Fibroblast of the aortic adventitia (primary cell): Measurements from ENCODE around the gene SCLY. TPM values are rescaled to one million over a fixed set of nuclear protein-coding genes. Genes with fewer than 3 reads are reported as not detected.
"Not testable (repeated sequence)": the region's sequence is repeated elsewhere in the genome, so short reads cannot be mapped to it uniquely, and the experiment has no call there.

Experiments
- DNase-seq: peaks from one replicate; pipeline ENCODE4 v3.0.0-alpha.2; 2010; ENCODE audit warnings: low read depth
- H3K4me3 ChIP-seq: 2 replicates; pipeline ENCODE4 v1.5.1; 2011; ENCODE audit warnings: low read depth, mild to moderate bottlenecking, control low read depth, low read length, moderate library complexity
- CTCF ChIP-seq: IDR thresholded peaks from 2 replicates; pipeline ENCODE4 v1.5.1; 2011; ENCODE audit warnings: mild to moderate bottlenecking, low read length, control low read depth, inconsistent platforms; ENCODE audit not compliant: insufficient read depth
- total RNA-seq: library from RNA; depleted of rRNA; stranded (reverse); fragments of >200 nt; gene quantifications from 2 replicates; pipeline ENCODE4 v1.2.3, GENCODE V29; 2012; ENCODE audit warnings: low replicate concordance

Gene SCLY
- total RNA-seq, 1 donor: 13.0 TPM

- TF ChIP-seq CTCF: no peak
- DNase-seq: no peak
- no peak overlapping the region for H3K4me3 ChIP-seq
Observed at GRCh38 chr2:238046725-238047270, 14.0 kb upstream of the SCLY start.

- TF ChIP-seq CTCF: no peak
- peak; percentile 16 for DNase-seq
- H3K4me3 ChIP-seq: no peak overlapping the region
Observed at GRCh38 chr2:238053191-238053776, 7.5 kb upstream of the SCLY start.

DNA sequence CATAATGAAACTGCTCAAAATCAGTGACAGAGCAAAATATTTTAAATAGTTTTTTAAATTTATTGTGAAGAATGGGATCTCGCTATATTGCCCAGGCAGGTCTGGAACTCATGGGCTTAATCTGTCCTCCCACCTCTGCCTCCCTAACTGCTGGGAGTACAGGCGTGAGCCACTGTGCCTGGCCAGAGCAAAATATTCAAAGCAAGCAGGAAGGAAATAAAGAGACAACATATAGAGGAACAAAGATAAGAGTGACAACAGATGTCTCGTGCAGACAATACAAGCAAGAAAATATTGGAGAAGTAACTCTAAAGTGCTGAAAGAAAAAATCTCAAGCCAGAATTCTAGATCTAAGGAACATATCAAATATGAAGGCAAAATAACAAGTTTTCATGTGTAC lies 5.0 kb upstream of the SCLY start:
- no peak for DNase-seq
- no peak for TF ChIP-seq CTCF
- no peak overlapping the region for H3K4me3 ChIP-seq

GRCh38 chr2:238057696-238058575 lies 2.9 kb upstream of the SCLY start:
- not testable (repeated sequence) for H3K4me3 ChIP-seq, DNase-seq

DNA sequence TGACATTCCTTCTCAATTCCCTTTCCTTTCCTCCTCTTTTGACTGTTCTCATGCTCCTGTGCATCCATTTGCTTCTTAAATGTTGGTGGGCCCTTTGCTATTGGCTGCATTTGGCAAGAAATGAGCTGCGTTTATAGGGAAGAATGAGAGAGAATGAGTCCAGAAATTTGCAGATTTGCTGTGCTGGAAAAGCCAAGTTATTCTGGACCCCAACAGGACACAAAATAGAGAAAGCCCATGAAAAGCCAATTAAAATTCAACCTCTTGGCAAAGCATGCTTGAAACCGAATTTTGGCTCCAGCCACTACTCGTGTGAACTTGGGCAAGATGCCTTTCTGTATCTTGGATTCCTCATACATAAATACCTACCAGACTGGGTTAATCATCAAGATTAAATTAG lies 1.3 kb upstream of the SCLY start:
- DNase-seq: peak; percentile 18
- H3K4me3 ChIP-seq: peak overlapping the region; percentile 68
- TF ChIP-seq CTCF: no peak

GRCh38 chr2:238060096-238060541 lies 682 bp upstream of the SCLY start:
- DNase-seq: peak; percentile 30
- peak overlapping the region; percentile 68 for H3K4me3 ChIP-seq
- no peak for TF ChIP-seq CTCF
